K562 (cell line): ENCODE measurements around the gene HTR4. TPM values are rescaled to one million over a fixed set of nuclear protein-coding genes. Genes with fewer than 3 reads are reported as not detected.
A peak's percentile ranks its signal among the peaks of the same experiment; 100 is the strongest.

Experiments used
- CAMTA2 ChIP-seq: fragments of 250-450 bp; sonication (Bioruptor Pico); conservative IDR thresholded peaks from 2 replicates; pipeline ENCODE4 v1.5.1; 2022
- CBFA2T2 ChIP-seq: fragments of 450-650 bp; conservative IDR thresholded peaks from 2 replicates; pipeline ENCODE4 v1.6.1; 2017; ENCODE audit warnings: mild to moderate bottlenecking
- CBX5 ChIP-seq: IDR thresholded peaks from 2 replicates; pipeline ENCODE4 v1.6.1; 2014; ENCODE audit warnings: low read depth, borderline replicate concordance
- CHD4 ChIP-seq: fragments of 200-600 bp; sonication (generic); IDR thresholded peaks from 3 replicates; pipeline ENCODE4 v1.6.1; 2012; ENCODE audit warnings: low read depth, mild to moderate bottlenecking, mixed read lengths, low read length, inconsistent platforms; ENCODE audit not compliant: insufficient read depth, insufficient replicate concordance, poor library complexity, severe bottlenecking
- ESRRA ChIP-seq: fragments of 450-650 bp; IDR thresholded peaks from 2 replicates; pipeline ENCODE4 v1.6.1; 2014; ENCODE audit warnings: low read depth, mild to moderate bottlenecking, moderate library complexity, borderline replicate concordance
- GATAD2B ChIP-seq: fragments of 450-650 bp; IDR thresholded peaks from 2 replicates; pipeline ENCODE4 v1.6.1; 2017; ENCODE audit warnings: mild to moderate bottlenecking, borderline replicate concordance
- HDAC3 ChIP-seq: fragments of 450-650 bp; IDR thresholded peaks from 2 replicates; pipeline ENCODE4 v1.6.1; 2018; ENCODE audit warnings: borderline replicate concordance, mild to moderate bottlenecking, moderate library complexity; ENCODE audit not compliant: partially characterized antibody
- ILF3 ChIP-seq: fragments of 450-650 bp; IDR thresholded peaks from 2 replicates; pipeline ENCODE4 v1.6.1; 2018; ENCODE audit warnings: antibody characterized with exemption, mild to moderate bottlenecking, moderate library complexity, borderline replicate concordance
- JUND ChIP-seq, 2 experiments: IDR thresholded peaks; 2 replicates in 1 of 2; 3 replicates in 1 of 2; pipeline ENCODE4 v1.6.1; 2011; ENCODE audit warnings: borderline replicate concordance in 2 of 2, low read depth in 2 of 2, low read length in 2 of 2, improper control_type of control experiment in 1 of 2, missing biosample characterization in 1 of 2, missing genetic modification characterization in 1 of 2, missing genetic modification reagents in 1 of 2
- LEF1 ChIP-seq: fragments of 450-650 bp; IDR thresholded peaks from 2 replicates; pipeline ENCODE4 v1.6.1; 2016; ENCODE audit warnings: mild to moderate bottlenecking
- MED1 ChIP-seq: sonication (generic); formaldehyde crosslinking; IDR thresholded peaks from 2 replicates; pipeline ENCODE4 v1.8.1; 2023; ENCODE audit warnings: missing genetic modification reagents, borderline replicate concordance
- MEF2A ChIP-seq: IDR thresholded peaks from 2 replicates; pipeline ENCODE4 v1.6.1; 2011; ENCODE audit warnings: low read depth, mild to moderate bottlenecking, low read length, moderate library complexity; ENCODE audit not compliant: control insufficient read depth
- NFRKB ChIP-seq: fragments of 450-650 bp; IDR thresholded peaks from 2 replicates; pipeline ENCODE4 v1.6.1; 2016; ENCODE audit warnings: low read depth
- RBFOX2 ChIP-seq: fragments of 200-400 bp; formaldehyde crosslinking; IDR thresholded peaks from 2 replicates; pipeline ENCODE4 v1.6.1; 2017; ENCODE audit warnings: low read depth, mild to moderate bottlenecking, low read length, moderate library complexity
- SMAD4 ChIP-seq: fragments of 250-450 bp; sonication (Bioruptor Pico); conservative IDR thresholded peaks from 2 replicates; pipeline ENCODE4 v1.8.0; 2021; ENCODE audit warnings: inconsistent platforms, mild to moderate bottlenecking, moderate library complexity
- SMARCB1 ChIP-seq: IDR thresholded peaks from 2 replicates; pipeline ENCODE4 v1.6.1; 2011; ENCODE audit warnings: improper control_type of control experiment, low read depth; ENCODE audit not compliant: insufficient read length
- TEAD4 ChIP-seq, 2 experiments: sonication (generic) in 1 of 2; formaldehyde crosslinking in 1 of 2; IDR thresholded peaks; 2 replicates each; pipeline versions ENCODE4 v1.6.1 to v1.8.0; 2012 to 2022; ENCODE audit warnings: borderline replicate concordance in 1 of 2, inconsistent platforms in 1 of 2, low read length in 1 of 2, mild to moderate bottlenecking in 1 of 2, missing genetic modification reagents in 1 of 2
- TRIM24 ChIP-seq, 2 experiments: fragments of 450-650 bp; IDR thresholded peaks; 2 replicates each; pipeline ENCODE4 v1.6.1; 2016
- YY1 ChIP-seq, 3 experiments: IDR thresholded peaks; 2 replicates each; pipeline ENCODE4 v1.6.1; 2011; ENCODE audit warnings: low read length in 2 of 3, mild to moderate bottlenecking in 2 of 3, moderate library complexity in 2 of 3, borderline replicate concordance in 1 of 3, control low read depth in 1 of 3, low read depth in 1 of 3; ENCODE audit not compliant: insufficient read depth in 3 of 3, insufficient replicate concordance in 2 of 3, control insufficient read depth in 1 of 3, insufficient read length in 1 of 3; ENCODE audit errors: extremely low read depth in 1 of 3
- ZFP1 ChIP-seq: fragments of 450-650 bp; formaldehyde crosslinking; IDR thresholded peaks from 2 replicates; pipeline ENCODE4 v1.4.0; 2020; ENCODE audit warnings: mild to moderate bottlenecking, mixed read lengths
- ZFPM2 ChIP-seq: fragments of 250-450 bp; sonication (Bioruptor Pico); IDR thresholded peaks from 2 replicates; pipeline ENCODE4 v1.5.1; 2022; ENCODE audit warnings: mild to moderate bottlenecking
- ZHX1 ChIP-seq: fragments of 150-350 bp; conservative IDR thresholded peaks from 2 replicates; pipeline ENCODE4 v1.6.1; 2014; ENCODE audit warnings: low read length
- ZNF274 ChIP-seq: IDR thresholded peaks from 2 replicates; pipeline ENCODE4 v1.6.1; 2011; ENCODE audit warnings: low read depth, mild to moderate bottlenecking, low read length, moderate library complexity, borderline replicate concordance
- ZNF280B ChIP-seq: fragments of 250-450 bp; sonication (Bioruptor Pico); IDR thresholded peaks from 2 replicates; pipeline ENCODE4 v1.5.1; 2021; ENCODE audit warnings: mild to moderate bottlenecking
- ZNF408 ChIP-seq: fragments of 250-450 bp; sonication (Bioruptor Pico); IDR thresholded peaks from 2 replicates; pipeline ENCODE4 v1.4.0; 2020; ENCODE audit warnings: low read depth, mild to moderate bottlenecking, moderate library complexity
- ZNF696 ChIP-seq: fragments of 250-450 bp; sonication (Bioruptor Pico); conservative IDR thresholded peaks from 2 replicates; pipeline ENCODE4 v1.4.0; 2020; ENCODE audit warnings: mild to moderate bottlenecking, moderate library complexity
- polyA plus RNA-seq, 8 experiments: library from polyadenylated mRNA; depleted of rRNA in 4 of 8; stranded (reverse) in 5 of 8; unstranded in 3 of 8; fragments of >200 nt; fragmentation: Nextera tagmentation in 2 of 8; fragmentation: Illumina TruSeq in 1 of 8; extraction: Ambion mirVana in 2 of 8; extraction: Trizol in 1 of 8; gene quantifications; 2 replicates each; pipeline versions ENCODE4 v1.2.1 to v1.2.3, GENCODE V29; 2011 to 2014; ENCODE audit warnings: inconsistent platforms in 1 of 8, missing spikeins in 1 of 8
- total RNA-seq, 7 experiments: library from RNA; depleted of rRNA in 6 of 7; stranded (reverse); fragments of >200 nt in 6 of 7; fragmentation: Illumina TruSeq in 2 of 7; extraction: Trizol in 2 of 7; gene quantifications; 2 replicates each; pipeline versions ENCODE4 v1.2.1 to v1.2.3, GENCODE V29; 2011 to 2021; ENCODE audit warnings: low replicate concordance in 1 of 7

HTR4 gene
- total and polyA plus RNA-seq, 9 of the 15 experiments (the other 6 are each of a cell fraction or from before 2014, with no cell fraction given): 0.13 TPM; not detected in 8

- TF ChIP-seq ZNF280B: no peak
- no peak for TF ChIP-seq ZNF274
- TF ChIP-seq SMAD4 (CRISPR knock-in tag): peak; percentile 74
- no peak for TF ChIP-seq LEF1
- TF ChIP-seq ILF3: no peak
- no peak for TF ChIP-seq CBX5
- TF ChIP-seq YY1 (IDR thresholded peaks at IDR 0.05; ENCODE audit: borderline replicate concordance in 1 of 3, control insufficient read depth in 1 of 3, extremely low read depth in 1 of 3, insufficient read depth in 3 of 3, insufficient read length in 1 of 3, insufficient replicate concordance in 2 of 3, low read depth in 1 of 3, low read length in 2 of 3): no peak
- TF ChIP-seq TRIM24 (IDR thresholded peaks at IDR 0.05): no peak
- no peak for TF ChIP-seq MED1 (CRISPR knock-in tag)
- TF ChIP-seq RBFOX2: no peak
- TF ChIP-seq ZFP1 (CRISPR knock-in tag): no peak
- TF ChIP-seq JUND (IDR thresholded peaks at IDR 0.05; ENCODE audit: borderline replicate concordance, low read depth, low read length): peak; percentile 30; the same call in 1 of the 2 replicates
- TF ChIP-seq JUND (tag; IDR thresholded peaks at IDR 0.05; ENCODE audit: borderline replicate concordance, low read depth, low read length): no peak; the same call in 2 of the 3 replicates
- no peak for TF ChIP-seq CAMTA2 (CRISPR knock-in tag)
- no peak for TF ChIP-seq MEF2A
- no peak for TF ChIP-seq GATAD2B
- TF ChIP-seq CBFA2T2: peak; percentile 60
- no peak for TF ChIP-seq ZNF408 (CRISPR knock-in tag)
- TF ChIP-seq ZNF696: no peak
- no peak for TF ChIP-seq ZFPM2 (CRISPR knock-in tag)
- TF ChIP-seq ESRRA: peak; percentile 56; the same call in 1 of the 2 replicates
- TF ChIP-seq ZHX1: no peak
- TF ChIP-seq CHD4: no peak
- no peak for TF ChIP-seq HDAC3
- no peak for TF ChIP-seq SMARCB1
- TF ChIP-seq TEAD4 (IDR thresholded peaks at IDR 0.05; ENCODE audit: low read length): peak; percentile 77
- TF ChIP-seq TEAD4 (CRISPR knock-in tag; IDR thresholded peaks at IDR 0.05; ENCODE audit: borderline replicate concordance): no peak
- TF ChIP-seq NFRKB: no peak
Observed at GRCh38 chr5:148620696-148621095, 33.6 kb downstream of the HTR4 start (continued).
